ENCODE results near the gene MARF1.
"Not testable (repeated sequence)": the region's sequence is repeated elsewhere in the genome, so short reads cannot be mapped to it uniquely, and the experiment has no call there.

MARF1 gene

GRCh38 chr16:15617901-15618300 lies 25.1 kb downstream of the MARF1 start:
- DNase-seq: no peak

GRCh38 chr16:15616475-15617165 lies 26.3 kb downstream of the MARF1 start:
- no peak for DNase-seq

GRCh38 chr16:15616012-15616411 lies 26.9 kb downstream of the MARF1 start:
- no peak for DNase-seq

GRCh38 chr16:15613676-15614075 lies 29.3 kb downstream of the MARF1 start:
- no peak for DNase-seq

GRCh38 chr16:15611610-15612009 lies 31.3 kb downstream of the MARF1 start:
- DNase-seq: no peak

GRCh38 chr16:15610369-15610871 lies 32.5 kb downstream of the MARF1 start:
- no peak for DNase-seq

GRCh38 chr16:15609286-15609649 lies 33.7 kb downstream of the MARF1 start:
- DNase-seq: no peak

GRCh38 chr16:15608398-15609285 lies 34.3 kb downstream of the MARF1 start:
- DNase-seq: no peak

GRCh38 chr16:15607700-15608396 lies 35.1 kb downstream of the MARF1 start:
- DNase-seq: no peak

GRCh38 chr16:15607221-15607699 lies 35.7 kb downstream of the MARF1 start:
- not testable (repeated sequence) for DNase-seq

- DNase-seq: no peak
These were observed 36.3 kb downstream of the MARF1 start for GRCh38 chr16:15606518-15607220.

- no peak for DNase-seq
These were observed 37.0 kb downstream of the MARF1 start for GRCh38 chr16:15605839-15606517.

GRCh38 chr16:15604460-15605440 lies 38.2 kb downstream of the MARF1 start:
- no peak for DNase-seq

GRCh38 chr16:15602285-15603044 lies 40.5 kb downstream of the MARF1 start:
- no peak for DNase-seq

GRCh38 chr16:15601212-15601879 lies 41.6 kb downstream of the MARF1 start:
- DNase-seq: no peak

GRCh38 chr16:15599303-15600070 lies 43.5 kb downstream of the MARF1 start:
- no peak for DNase-seq

GRCh38 chr16:15598648-15599190 lies 44.2 kb downstream of the MARF1 start:
- DNase-seq: no peak
